ENCODE results near the gene BCL2.

DNA sequence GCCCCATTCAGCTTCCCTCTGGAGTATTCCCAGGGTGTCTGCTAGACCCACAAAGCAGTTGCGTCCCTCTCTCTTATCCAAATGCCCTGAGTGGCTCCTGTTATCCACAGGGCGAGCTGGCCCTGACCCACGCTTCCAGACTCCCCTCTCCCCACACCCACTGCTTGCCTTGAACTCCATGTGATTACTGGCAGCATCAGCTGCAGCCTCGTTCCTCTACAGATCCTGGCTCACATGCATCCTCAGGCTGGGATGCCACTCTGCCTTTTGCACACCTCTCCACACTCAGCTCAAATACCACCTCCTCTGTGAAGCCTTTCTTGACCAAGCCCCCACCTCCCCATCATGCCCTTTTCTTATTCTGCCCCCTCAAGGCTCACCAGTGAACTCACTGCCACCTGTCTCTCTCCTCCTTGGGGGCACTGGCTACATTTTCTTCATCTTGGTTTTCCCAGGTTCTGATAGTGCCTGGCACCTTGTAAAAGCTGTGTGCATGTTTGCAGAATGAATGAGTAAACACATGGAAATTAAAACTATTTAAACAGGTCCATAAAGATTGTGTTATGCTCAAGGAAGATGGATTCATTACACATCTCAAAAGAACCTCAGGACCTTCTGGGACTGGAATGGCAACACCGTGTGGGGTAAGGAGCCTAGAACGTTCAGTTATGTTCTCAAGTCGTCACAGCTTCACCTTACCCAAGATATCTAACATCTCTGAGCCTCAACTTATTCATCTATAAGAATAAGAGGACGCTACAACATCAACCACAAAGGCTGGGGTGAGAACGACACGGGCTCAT lies 165.0 kb downstream of the BCL2 start:
- TF ChIP-seq POLR2A (IDR thresholded peaks at IDR 0.05), result no peak
- TF ChIP-seq POLR2AphosphoS5 (IDR thresholded peaks at IDR 0.05), result no peak

Measured in prostate gland (tissue), 1 donor.